HG03460 (cell line): ENCODE results near the gene EPDR1.

Source experiments
- ATAC-seq: cut with Tn5 transposase; IDR thresholded peaks from one replicate; pipeline ENCODE4 v1.9.1; 2021; ENCODE audit not compliant: unreplicated experiment

EPDR1 gene

DNA sequence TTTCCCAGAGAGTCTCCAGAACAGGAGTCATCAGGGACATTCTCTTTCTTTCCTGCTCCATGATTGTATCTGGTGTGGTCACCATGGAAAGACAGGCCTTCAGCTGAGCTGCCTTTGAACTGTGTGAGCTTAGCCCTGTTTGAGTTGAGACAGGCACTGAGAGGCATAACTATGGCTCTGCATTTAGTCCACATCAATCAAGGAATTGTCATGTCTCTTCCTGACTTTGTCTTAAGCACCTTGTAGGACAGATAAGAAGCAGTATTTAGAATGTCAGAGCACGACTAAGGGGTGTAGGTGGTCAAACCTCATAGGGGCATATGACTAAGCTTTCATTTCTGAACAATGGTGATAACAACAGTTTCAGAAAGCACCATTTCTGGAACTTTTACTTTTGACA is 53.5 kb downstream of the EPDR1 start:
- no peak for ATAC-seq

DNA sequence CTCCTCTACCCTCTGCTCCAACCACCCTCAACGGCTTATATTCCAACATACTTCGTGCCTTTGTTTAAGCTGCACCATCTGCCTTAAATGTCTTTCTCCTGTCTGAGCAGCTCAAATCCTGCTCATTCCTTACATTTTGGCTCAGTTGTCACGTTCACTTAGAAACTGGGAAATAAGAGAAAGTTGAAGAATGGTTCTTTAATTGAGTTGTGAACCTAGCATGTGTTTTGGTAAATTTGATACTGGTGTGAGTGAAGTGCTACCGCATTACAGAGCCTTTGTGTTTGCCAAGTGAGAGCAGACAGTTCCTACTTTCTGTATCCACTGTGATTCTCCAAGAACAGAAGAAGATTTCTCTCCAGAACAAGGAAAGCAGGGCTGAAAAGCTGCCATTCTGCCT is 54.3 kb downstream of the EPDR1 start:
- no peak for ATAC-seq

DNA sequence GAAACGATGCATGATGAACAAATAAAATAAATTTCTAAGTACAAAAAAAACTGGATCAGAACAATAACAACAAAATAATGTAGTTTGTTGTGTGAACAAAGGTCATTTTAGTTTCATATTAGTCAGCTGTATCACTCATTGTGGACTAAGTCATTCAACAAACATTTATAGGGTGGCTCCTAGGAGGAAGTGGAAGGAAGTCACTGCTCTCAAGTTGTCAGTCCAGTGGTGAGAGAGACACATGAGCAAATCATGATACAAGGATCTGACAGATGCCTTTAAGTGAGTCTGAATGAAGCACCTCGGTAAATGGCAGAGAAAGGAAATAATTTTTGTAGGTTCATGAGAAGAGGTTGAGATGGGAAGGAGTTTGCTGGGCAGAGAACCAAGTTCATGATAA is 56.8 kb downstream of the EPDR1 start:
- ATAC-seq: no peak

DNA sequence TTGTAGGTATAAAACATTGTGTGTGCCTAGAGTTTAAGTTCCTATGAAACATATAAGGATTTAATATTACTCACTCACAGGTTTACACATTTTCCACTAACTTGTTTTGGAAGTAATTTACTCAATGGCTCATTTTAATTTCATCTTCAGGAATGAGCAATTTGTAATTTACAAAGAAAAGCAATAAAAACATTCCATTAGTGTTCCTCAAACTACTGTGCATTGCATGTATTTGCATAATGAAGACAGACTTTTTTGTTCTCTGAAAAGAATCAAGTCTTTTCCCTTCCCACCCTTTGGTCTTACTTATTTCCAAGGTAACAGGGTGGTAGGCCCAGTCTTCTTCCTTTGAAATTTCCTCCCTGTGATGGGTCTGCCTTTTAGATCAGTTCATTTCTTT is 61.2 kb downstream of the EPDR1 start:
- no peak for ATAC-seq

DNA sequence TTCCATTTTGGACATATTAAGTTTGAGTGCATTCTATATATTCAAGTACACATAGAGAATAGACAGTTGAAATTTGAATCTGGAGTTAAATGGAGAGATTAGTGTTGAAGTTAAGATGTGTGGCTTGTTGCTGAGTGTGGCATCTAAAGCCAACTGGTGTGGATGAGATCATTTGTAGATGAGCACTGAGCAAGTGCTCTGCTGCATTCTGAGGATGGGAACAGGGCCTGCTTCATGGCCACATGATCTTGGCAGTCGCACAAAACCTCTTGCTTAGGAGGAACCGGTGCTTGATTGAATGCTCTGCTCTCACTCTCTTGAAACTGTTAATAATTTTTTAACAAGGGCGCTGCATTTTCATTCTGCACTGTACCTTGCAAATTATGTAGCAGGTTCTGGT is 62.0 kb downstream of the EPDR1 start:
- no peak for ATAC-seq

DNA sequence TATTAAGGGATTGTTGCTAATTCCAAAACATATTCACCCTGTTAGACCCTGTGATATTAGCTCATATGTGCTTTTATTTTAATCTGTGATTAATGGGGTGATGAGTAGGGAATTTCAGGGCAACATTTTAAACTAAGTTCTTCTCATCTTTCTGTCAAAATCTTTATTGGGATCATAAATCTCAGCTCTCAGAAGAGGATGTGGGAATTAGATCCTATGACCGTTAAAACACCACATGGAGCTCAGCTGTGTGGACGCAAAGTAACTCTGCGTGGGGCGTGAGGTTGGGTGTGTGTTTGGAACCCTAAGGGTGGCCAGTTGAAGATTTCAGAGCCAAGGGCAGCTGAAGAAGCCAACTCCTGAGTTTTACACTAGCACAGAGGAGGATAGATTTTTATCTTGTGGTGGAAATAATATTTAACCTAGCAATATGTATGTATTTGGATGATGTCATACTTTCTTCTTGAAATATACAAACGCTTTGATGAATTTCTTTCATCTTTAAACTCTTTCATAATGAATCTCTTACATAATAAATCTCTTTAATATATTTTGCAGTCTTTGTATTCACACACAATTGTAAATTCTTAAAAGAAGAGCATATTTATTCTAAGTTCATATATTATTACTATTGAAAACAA is 64.4 kb downstream of the EPDR1 start:
- no peak for ATAC-seq

DNA sequence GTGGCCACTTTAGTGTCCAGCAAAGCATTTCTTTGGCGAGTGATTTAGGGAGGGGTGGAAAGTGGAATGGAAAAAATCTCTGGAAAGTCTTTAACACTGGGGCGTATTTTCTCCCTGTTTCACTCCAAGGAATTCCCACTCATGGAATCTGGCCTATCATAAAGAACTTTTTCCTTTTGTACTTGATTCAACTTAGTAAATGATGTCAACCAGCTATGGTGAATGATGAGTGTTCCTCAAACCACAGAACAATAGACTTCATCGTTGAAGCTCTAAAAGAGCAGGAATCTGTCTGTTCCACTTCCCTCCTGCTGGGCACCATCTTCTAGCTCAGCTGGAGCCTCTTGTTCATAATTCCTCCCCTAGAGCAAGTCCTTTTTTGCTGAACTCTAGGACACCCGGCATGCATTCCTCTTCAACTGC is 66.5 kb downstream of the EPDR1 start:
- ATAC-seq: no peak

DNA sequence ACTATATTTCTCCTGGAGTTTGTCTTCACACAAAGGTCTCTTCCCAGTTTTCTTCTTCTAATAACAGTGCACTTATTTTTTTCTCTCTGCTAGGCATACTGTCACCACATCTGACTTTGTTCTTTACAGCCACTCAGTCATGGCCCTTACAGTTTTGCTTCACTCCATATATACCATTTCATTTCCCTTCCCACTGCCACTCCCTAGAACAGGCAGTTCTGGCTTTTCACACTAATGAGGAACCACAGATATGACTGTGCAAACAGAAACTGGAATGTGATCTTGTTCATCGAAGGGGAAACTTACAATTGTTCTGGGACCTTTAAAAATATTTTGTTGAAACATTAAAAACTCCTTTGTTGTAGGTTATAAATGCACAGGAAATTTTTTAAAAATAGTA is 67.3 kb downstream of the EPDR1 start:
- ATAC-seq: no peak

DNA sequence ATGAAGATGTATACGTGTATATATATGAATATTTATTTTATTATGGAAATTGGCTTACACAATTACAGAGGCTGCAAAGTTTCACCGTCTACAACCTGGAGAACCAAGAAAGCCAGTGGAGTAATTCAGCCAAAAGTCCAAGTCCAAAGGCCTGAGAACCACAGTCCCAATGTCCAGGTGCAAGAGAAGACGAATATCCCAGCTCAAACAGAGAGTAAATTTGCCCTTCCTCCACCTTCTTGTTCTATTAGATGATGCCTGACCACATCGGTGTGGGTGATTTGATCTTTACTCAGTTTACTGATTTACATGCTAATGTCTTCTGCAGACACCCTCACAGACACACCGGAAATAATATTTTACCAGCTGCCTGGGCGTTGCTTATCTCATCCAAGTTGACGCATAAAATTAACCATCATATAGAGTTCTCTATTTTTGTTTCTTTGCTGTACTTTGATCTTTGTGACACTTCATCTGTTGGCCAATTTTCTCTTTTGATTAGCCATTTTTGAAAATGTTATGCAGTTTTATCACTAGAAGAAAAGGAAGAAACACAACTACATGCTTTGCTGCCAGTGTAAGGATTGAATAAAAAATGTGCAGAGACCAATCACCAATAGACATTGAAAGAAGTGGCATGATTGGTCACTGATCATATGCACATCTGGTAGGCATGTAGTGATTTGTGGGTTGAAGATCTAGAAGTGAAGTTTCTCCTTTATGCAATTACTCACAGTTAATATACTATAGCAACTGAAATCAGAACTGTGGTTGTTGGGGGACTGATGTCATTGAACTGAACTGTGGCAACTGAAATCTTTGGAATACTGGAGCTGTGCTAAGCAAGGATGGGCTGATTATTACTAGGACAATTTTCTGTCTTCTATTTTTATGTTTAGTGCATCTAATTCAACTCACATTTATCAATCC is 68.5 kb downstream of the EPDR1 start:
- ATAC-seq: no peak

DNA sequence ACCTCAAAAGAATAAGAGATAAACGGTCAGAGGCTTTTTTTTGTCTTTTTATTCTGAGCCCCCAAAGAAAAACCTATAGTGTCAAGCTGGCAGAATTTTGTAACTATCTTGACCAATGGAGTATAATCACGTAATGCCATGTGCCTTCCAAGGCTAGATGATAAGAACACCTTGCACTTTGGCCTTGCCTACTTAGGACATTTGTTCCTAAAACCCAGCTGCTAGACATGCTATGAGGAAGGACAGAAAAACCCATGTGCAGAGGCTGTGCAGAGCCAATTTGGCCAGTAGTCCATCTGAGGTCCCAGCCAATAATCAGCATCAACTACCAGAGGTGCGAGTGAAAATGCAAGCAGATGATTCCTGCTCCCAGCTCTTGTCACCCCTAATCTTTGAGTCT is 69.9 kb downstream of the EPDR1 start:
- ATAC-seq: no peak

DNA sequence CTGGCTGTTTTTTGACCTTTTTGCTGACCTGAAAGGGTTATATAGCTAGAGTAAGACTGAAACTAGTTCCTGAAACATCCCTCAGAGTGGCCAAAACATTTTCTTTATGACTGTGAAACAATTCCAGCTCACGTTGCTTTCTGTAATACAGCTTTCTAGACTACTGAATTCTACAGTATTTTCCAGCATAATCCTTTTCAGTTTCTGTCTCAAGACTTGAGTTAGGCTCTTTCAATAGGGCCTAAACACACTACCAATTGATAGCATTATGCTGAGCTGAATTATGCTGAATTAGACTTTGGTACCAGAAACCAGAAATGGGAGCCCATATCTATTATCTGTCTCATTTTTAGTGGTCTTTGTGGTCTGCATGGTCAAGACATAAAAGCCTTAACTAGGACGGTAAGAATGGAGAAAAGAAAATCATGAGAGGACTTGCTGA is 72.6 kb downstream of the EPDR1 start:
- no peak for ATAC-seq

DNA sequence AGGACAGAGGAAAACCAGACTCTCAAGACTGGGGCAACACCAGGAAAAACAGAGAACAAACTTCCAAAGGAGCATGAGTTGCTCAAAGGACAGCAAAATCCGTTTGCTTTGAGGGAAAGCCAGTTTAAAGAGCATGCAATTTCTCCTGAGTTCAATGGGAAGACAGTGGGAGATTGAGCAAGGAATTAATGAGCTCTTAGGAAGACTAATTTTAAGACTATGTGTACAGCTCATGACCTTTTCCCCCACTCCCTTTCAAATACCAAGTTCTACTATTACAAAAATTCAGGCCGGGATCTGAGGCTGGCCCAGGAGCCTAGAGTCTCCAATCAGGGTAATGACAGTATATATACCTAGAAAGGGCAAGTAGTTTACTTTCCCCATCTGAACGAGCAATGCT is 79.2 kb downstream of the EPDR1 start:
- no peak for ATAC-seq

DNA sequence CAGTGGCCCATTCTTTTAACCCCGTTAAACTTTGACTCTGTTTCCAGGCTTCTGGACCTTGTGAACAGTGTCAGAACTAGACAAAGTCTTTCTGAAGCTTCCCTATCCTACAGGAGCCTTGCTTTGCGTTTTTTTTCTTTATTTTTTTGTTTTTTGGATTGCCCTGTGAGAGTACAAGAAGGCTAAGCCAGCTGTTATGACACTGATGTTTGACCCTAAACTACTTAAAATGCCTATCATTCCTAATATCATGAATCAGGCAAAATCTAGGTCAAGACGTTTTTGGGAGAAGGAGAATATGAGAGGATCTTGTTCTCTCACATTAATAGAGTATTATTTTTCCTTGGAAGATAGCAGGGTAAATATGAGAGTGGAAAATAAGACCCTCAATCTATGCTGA is 79.8 kb downstream of the EPDR1 start:
- no peak for ATAC-seq
